GM18861 (cell line): ENCODE data around the gene ZNF608.
A peak's percentile ranks its signal among the peaks of the same experiment; 100 is the strongest.

Source experiments
- ATAC-seq: cut with Tn5 transposase; IDR thresholded peaks from one replicate; pipeline ENCODE4 v1.9.1; 2021; ENCODE audit not compliant: unreplicated experiment

ZNF608 gene

GRCh38 chr5:124721229-124721735, 25.2 kb downstream of the ZNF608 start:
- no peak for ATAC-seq

GRCh38 chr5:124720593-124720992, 25.8 kb downstream of the ZNF608 start:
- ATAC-seq, result no peak

DNA sequence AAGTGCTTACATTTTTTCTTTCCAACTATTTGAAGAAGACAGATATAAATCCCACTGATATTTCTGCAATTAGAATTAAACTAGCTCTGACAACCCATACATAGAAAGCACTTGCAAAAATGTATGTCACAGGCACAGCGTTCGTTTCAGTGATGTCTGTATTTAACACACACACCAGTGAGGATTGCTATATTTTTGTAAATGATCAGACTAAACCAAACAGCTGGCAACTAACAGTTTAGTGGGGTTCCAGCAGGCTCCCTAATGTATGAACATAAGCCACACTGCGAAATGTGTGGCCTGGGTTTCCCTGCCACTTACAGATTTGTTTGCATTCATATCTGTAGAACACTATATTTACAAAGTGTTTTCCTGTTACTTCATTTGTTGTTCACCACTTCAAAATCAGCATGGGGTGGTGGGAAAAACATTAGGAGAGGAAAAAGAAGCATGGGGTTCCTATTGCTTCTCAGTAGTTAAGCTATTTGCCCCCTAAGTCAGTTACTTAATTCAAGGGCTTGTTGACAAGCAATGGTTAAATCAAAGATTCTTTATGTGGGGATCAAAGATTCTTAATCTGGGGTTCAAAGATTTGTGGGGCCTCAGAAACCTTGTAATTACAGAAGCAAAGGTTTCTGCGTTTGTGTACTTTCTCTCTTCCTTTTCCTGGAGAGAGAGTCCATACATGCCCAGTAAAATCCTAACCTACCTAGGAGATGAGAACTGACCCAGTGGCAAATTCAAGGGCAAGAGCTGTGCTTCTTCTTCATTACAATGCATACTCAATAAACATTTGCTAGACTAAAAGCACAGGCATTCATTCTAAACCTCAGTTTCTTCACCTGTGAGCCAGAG, 27.1 kb downstream of the ZNF608 start:
- ATAC-seq, result no peak

DNA sequence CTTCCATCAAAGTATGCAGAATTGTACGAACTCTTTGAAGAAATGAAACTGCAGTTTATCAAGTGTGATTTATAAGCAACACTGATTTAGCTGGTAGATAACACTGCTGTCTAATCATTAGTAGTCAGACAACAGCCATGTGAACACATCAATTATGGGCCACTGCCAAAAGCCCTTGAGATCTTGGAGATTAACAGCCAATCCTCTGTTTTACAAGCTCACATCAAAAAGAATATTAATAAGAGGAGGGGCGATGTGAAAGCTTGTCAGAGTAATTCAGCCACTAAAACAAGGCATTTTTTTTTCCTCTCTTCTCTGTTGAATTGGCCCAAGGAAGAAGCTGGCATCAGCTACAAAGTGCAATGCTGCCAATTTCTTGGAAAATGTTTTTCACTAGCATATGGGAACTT, 28.1 kb downstream of the ZNF608 start:
- ATAC-seq, result no peak

GRCh38 chr5:124716169-124716568, 30.3 kb downstream of the ZNF608 start:
- ATAC-seq, result no peak

DNA sequence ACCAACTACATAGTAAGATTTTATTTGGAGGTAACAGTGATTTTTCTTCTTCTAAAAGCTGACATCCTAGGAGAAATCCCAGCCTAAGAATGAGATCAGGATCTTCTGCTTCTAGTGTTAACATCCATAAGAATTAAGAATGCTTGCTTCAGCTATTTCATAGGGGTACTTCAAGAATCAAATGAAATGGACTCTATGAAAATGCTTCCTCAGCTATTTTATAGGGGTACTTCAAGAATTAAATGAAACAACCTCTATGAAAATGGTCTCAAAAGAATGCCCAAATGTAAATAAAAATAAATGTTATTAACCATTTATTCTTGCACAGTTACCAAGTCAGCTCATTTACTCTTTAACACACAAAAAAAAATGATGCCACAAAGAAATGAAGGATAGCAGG, 31.5 kb downstream of the ZNF608 start:
- ATAC-seq, result no peak

GRCh38 chr5:124713595-124713994, 32.8 kb downstream of the ZNF608 start:
- no peak for ATAC-seq

DNA sequence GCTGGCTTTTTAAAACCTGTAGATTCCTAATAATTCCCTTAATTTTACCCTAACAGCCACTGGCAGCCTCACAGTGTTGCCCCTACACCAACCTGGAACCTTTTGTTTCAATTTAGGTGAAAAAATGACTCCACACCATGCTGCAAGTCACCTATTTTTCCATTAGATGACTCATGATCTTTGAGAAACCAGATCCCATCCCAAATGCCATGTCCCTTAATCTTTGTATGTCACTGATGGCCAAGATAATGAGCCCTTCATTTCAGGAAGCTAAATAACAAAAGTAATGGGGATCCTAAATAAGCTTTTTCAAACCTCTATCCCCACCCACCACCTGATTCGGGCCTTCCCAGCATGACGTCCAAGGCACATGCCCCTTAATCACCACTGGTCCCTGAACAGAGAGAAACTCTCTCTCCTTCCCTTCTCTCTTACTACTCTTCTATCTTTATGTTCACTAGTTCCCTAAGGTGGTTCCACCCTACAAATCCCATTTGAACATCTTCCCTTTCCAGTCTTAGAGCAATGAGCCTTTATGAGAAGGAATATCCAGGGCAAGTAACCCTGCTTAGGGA, 33.6 kb downstream of the ZNF608 start:
- ATAC-seq, result no peak

DNA sequence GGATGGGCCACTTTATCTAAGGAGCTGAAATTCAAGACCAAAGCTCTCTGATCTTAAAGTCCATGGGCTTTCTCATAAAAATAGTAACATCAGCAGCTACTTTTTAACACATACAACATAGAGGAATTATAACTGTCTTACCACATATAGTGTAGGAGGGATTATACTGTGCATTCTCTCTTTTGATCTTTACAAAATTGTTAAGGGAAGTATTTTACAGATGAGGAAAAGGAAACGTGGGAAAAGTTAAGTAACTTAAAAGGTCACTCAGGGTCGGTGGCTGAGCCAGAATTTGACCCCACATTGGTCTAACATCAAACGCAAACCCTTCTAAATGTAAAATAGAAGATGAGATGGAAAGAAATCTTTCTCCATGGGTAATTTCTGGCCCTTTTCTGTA, 38.4 kb downstream of the ZNF608 start:
- ATAC-seq, result no peak

DNA sequence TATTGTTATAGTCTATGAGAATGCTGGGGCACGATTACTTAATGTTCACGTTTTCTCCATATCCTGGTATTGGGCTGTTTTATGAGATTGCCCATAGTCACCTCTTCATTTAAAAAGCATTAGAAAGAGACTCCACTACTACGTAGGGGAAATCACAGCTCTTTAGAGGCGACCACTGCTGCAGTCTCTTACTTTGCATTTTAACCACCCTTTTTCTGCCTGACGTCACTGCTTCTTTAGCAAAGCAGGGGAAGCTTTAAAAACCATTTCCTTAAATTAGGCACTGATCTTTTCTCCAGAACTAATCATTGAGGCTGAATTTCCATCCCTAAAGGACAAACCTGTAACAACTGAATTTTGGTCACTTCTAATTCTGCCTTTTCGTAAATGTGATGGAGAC, 38.9 kb downstream of the ZNF608 start:
- peak; percentile 21 for ATAC-seq

DNA sequence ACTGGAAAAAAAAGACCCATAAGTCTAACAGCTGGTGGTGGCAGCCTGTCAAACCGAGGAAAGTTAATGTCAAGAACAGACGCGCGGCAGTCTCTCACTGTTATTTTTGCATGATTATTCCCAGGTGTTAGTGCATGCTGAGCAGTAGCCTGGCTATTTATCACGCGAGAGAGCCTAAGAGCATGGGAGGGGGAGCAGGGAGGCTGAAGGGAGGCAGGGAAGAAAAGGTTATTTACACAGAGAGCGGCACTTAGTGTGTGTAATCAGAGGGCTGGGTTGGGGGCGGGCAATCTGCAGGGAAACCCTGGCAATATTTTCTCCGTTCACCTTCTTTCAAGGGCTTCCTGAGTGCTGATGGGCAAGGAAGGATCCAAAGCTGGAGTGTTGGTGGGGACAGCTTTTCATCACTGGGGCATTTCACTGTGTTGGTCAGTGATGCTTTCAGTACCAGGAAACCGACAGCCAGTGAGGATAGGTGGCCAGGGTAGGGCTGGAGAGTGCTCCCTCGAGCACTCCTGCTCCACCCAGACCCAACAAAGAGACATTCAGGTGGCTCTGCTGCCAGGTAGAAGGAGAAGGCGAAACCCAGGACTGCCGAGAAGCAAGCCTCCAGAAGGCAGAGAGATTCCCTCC, 39.6 kb downstream of the ZNF608 start:
- no peak for ATAC-seq

GRCh38 chr5:124706051-124706450, 40.4 kb downstream of the ZNF608 start:
- ATAC-seq, result no peak

DNA sequence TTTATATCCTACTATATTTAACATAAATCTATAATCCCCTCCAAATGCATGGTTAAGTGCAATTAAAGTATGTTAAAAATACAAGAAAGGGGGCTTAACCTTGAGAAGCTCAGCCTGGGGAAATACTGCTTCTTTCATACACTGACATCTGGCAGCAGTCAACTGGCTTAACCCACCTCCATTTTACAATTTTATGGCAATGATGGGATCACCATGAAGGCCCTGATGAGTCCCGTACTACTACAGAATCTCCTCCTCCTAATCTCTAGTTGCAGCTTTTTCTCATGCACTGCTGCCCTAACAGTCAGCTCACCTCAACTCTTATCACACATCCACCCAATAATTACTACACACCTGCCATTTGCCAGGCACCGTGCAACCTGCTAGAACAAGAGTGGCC, 40.9 kb downstream of the ZNF608 start:
- no peak for ATAC-seq

- peak; percentile 75 for ATAC-seq
Measured at GRCh38 chr5:124704594-124705284, 41.7 kb downstream of the ZNF608 start.

DNA sequence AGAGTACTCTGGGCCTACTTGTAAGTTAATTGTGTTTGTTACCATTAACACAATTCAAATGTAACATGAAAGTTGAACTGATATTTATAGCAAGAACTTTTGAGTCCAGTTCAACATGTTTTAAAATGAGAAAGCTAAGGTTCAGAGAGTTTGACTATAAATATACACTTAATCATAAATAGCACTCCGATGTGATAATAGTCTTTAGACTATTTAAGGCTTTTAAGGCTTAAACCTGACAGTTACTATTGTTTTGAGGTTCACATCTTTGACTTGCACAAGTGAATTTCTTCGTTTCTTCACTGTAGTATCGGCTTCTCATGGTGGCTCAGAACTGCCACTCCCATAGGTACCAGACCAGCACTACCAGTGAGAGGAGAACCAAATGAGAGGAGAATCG, 42.4 kb downstream of the ZNF608 start:
- ATAC-seq, result no peak

DNA sequence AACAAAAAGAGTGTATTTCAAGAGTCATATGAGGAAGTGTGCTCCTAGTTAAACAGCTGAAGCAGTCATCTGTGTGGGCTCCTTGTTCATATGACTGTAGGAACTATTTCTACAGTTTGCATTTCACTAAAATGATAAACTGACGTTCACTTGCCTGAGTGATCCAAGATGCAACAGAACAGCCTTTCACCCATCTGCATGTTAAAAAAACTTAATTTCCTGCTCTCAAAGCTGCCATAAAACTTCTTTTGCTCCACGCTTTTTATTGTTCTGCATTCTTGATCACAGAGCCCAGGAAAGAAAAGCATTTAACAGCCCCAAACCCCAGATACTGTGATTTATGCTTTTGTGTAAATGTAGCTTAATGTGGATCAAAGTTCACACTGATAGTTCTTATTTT, 43.9 kb downstream of the ZNF608 start:
- ATAC-seq, result peak; percentile 20

- peak; percentile 23 for ATAC-seq
Measured at GRCh38 chr5:124701873-124702425, 44.5 kb downstream of the ZNF608 start.

DNA sequence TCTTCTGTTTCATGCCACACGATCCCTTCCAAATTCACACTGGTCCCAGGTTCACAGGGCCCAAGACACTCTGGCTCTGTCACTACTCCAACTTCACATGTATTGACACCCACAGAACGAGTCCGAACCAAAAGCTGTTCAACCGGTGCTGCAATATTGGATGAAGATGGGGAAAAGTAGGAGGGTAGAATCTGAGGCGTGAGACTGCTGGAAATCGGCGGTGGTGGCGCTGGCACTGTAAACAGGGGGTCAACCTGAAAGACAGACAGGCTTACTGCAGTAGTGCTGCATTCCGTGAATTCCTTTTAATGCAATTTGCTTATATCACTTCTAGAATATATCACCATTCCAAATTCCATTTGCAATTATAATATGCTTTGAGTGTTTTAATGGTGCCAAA, 45.4 kb downstream of the ZNF608 start:
- ATAC-seq, result no peak

DNA sequence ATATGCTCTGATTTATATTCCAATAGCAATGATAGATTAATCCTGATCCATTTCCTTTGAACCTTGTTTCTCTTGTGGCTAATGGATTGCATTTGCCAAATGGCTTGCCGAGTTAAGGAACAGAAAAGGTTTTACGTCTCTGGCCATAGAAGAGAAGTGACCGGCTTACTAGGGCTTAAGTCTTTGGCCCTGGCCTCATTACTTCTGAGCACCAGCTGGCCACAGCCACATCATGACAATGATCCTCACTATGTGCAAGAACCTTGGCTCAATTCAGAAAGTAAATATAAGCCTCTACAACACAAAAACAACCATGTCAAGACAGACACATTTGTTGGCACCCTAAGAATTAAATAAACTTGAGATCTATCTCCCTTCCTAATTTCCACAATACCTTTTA, 46.1 kb downstream of the ZNF608 start:
- ATAC-seq, result no peak

- no peak for ATAC-seq
Measured at GRCh38 chr5:124698770-124699169, 47.7 kb downstream of the ZNF608 start.

DNA sequence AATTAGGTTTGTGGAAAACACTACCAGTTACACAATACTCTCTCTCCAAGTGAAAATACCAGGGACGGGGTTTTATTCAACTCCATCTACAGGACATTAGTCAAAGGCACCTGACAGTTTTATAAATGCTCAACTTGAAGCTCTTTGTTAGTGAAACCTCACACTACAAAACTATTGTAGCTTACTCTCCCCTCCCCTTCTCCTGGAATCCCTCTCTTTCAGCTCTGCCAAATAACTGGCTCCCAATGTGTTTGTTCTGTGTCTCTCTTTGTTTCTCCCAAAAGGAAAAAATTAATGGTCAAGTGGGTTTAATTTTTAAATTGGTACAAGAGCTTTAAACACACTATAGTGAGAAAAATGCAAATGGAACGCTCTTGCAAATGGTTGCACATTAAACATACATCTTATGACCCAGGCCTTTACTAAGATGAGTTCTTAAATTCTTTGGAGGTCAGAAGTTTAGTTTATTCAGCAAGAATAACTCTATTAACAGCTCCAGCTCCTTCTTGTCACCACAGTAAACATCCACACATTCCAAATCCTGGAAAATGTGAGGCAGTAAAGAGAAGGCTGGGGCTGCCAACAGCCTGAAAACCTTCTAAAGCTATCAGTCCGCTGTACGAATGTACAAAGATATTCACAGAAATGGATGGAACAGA, 48.4 kb downstream of the ZNF608 start:
- ATAC-seq, result no peak
